Measurements from ENCODE around the gene TULP1.
A peak's percentile ranks its signal among the peaks of the same experiment; 100 is the strongest.

Gene TULP1

GRCh38 chr6:35497571-35498421 lies 14.9 kb downstream of the TULP1 start:
- DNase-seq (ENCODE audit: low read depth, low spot score) = no peak
- Histone ChIP-seq H3K27me3 (ENCODE audit: control insufficient read depth, insufficient read depth, low read length) (no peaks in the 10 kb centered on the region), H3K4me3 (ENCODE audit: low read length) (peak overlapping the region; percentile 48; the same call in 1 of the 2 replicates), H3K27ac (ENCODE audit: low read length) (no peak overlapping the region), H3K4me1 (ENCODE audit: control insufficient read depth, insufficient read depth, low read length) (peaks cover 24% of the 10 kb centered on the region), H3K9me3 (ENCODE audit: control insufficient read depth, insufficient read depth, low read length) (no peaks in the 10 kb centered on the region), H3K36me3 (ENCODE audit: control insufficient read depth, insufficient read depth, low read length) (no peaks in the 10 kb centered on the region)
- no CpG with 5 or more reads among the region's 77 CpGs for WGBS (ENCODE audit: insufficient coverage, insufficient read length)

GRCh38 chr6:35496841-35497570 lies 15.7 kb downstream of the TULP1 start, which contains the start of gene TEAD3:
Gene TEAD3, minus strand, starts transcription at chr6:35497079.
- Histone ChIP-seq H3K9me3 (ENCODE audit: control insufficient read depth, insufficient read depth, low read length) (no peaks in the 10 kb centered on the region), H3K36me3 (ENCODE audit: control insufficient read depth, insufficient read depth, low read length) (no peaks in the 10 kb centered on the region), H3K27ac (ENCODE audit: low read length) (no peak within 1 kb of the TSS), H3K4me1 (ENCODE audit: control insufficient read depth, insufficient read depth, low read length) (peaks cover 30% of the 10 kb centered on the region), H3K27me3 (ENCODE audit: control insufficient read depth, insufficient read depth, low read length) (no peaks in the 10 kb centered on the region), H3K4me3 (ENCODE audit: low read length) (peak within 1 kb of the TSS; percentile 65)
- DNase-seq (ENCODE audit: low read depth, low spot score) = no peak
- WGBS (ENCODE audit: insufficient coverage, insufficient read length) = no CpG with 5 or more reads among the region's 98 CpGs

GRCh38 chr6:35496036-35496840 lies 16.5 kb downstream of the TULP1 start:
- Histone ChIP-seq H3K4me1 (ENCODE audit: control insufficient read depth, insufficient read depth, low read length) (peaks cover 36% of the 10 kb centered on the region), H3K9me3 (ENCODE audit: control insufficient read depth, insufficient read depth, low read length) (no peaks in the 10 kb centered on the region), H3K4me3 (ENCODE audit: low read length) (peak overlapping the region; percentile 65; the same call in 1 of the 2 replicates), H3K36me3 (ENCODE audit: control insufficient read depth, insufficient read depth, low read length) (no peaks in the 10 kb centered on the region), H3K27ac (ENCODE audit: low read length) (no peak overlapping the region), H3K27me3 (ENCODE audit: control insufficient read depth, insufficient read depth, low read length) (no peaks in the 10 kb centered on the region)
- no CpG with 5 or more reads among the region's 63 CpGs for WGBS (ENCODE audit: insufficient coverage, insufficient read length)
- DNase-seq (ENCODE audit: low read depth, low spot score) = no peak

GRCh38 chr6:35495258-35496035 lies 17.2 kb downstream of the TULP1 start:
- H3K36me3 ChIP-seq (ENCODE audit: control insufficient read depth, insufficient read depth, low read length) = no peaks in the 10 kb centered on the region
- peaks cover 40% of the 10 kb centered on the region for H3K4me1 ChIP-seq (ENCODE audit: control insufficient read depth, insufficient read depth, low read length)
- no peaks in the 10 kb centered on the region for H3K27me3 ChIP-seq (ENCODE audit: control insufficient read depth, insufficient read depth, low read length)
- no peaks in the 10 kb centered on the region for H3K9me3 ChIP-seq (ENCODE audit: control insufficient read depth, insufficient read depth, low read length)
- no CpG with 5 or more reads among the region's 9 CpGs for WGBS (ENCODE audit: insufficient coverage, insufficient read length)
- no peak for DNase-seq (ENCODE audit: low read depth, low spot score)
- no peak overlapping the region for H3K27ac ChIP-seq (ENCODE audit: low read length)
- H3K4me3 ChIP-seq (ENCODE audit: low read length) = peak overlapping the region; percentile 65; the same call in 1 of the 2 replicates

GRCh38 chr6:35494161-35494563 lies 18.5 kb downstream of the TULP1 start:
- Histone ChIP-seq H3K27ac (ENCODE audit: low read length) (no peak overlapping the region), H3K4me1 (ENCODE audit: control insufficient read depth, insufficient read depth, low read length) (peaks cover 45% of the 10 kb centered on the region), H3K27me3 (ENCODE audit: control insufficient read depth, insufficient read depth, low read length) (no peaks in the 10 kb centered on the region), H3K9me3 (ENCODE audit: control insufficient read depth, insufficient read depth, low read length) (no peaks in the 10 kb centered on the region), H3K4me3 (ENCODE audit: low read length) (no peak overlapping the region), H3K36me3 (ENCODE audit: control insufficient read depth, insufficient read depth, low read length) (no peaks in the 10 kb centered on the region)
- no CpG with 5 or more reads among the region's 4 CpGs for WGBS (ENCODE audit: insufficient coverage, insufficient read length)
- DNase-seq (ENCODE audit: low read depth, low spot score) = no peak

GRCh38 chr6:35493307-35493983 lies 19.3 kb downstream of the TULP1 start:
- no CpG with 5 or more reads among the region's 28 CpGs for WGBS (ENCODE audit: insufficient coverage, insufficient read length)
- Histone ChIP-seq H3K27me3 (ENCODE audit: control insufficient read depth, insufficient read depth, low read length) (no peaks in the 10 kb centered on the region), H3K4me1 (ENCODE audit: control insufficient read depth, insufficient read depth, low read length) (peaks cover 41% of the 10 kb centered on the region), H3K36me3 (ENCODE audit: control insufficient read depth, insufficient read depth, low read length) (no peaks in the 10 kb centered on the region), H3K9me3 (ENCODE audit: control insufficient read depth, insufficient read depth, low read length) (no peaks in the 10 kb centered on the region), H3K27ac (ENCODE audit: low read length) (no peak overlapping the region), H3K4me3 (ENCODE audit: low read length) (no peak overlapping the region)
- no peak for DNase-seq (ENCODE audit: low read depth, low spot score)

GRCh38 chr6:35492974-35493284 lies 19.8 kb downstream of the TULP1 start:
- WGBS (ENCODE audit: insufficient coverage, insufficient read length) = no CpG with 5 or more reads among the region's 7 CpGs

GRCh38 chr6:35492258-35492973 lies 20.3 kb downstream of the TULP1 start:
- WGBS (ENCODE audit: insufficient coverage, insufficient read length) = no CpG with 5 or more reads among the region's 7 CpGs
- H3K4me1 ChIP-seq (ENCODE audit: control insufficient read depth, insufficient read depth, low read length) = peaks cover 42% of the 10 kb centered on the region
- H3K36me3 ChIP-seq (ENCODE audit: control insufficient read depth, insufficient read depth, low read length) = no peaks in the 10 kb centered on the region
- DNase-seq (ENCODE audit: low read depth, low spot score) = no peak
- H3K27ac ChIP-seq (ENCODE audit: low read length) = no peak overlapping the region
- H3K4me3 ChIP-seq (ENCODE audit: low read length) = no peak overlapping the region
- no peaks in the 10 kb centered on the region for H3K27me3 ChIP-seq (ENCODE audit: control insufficient read depth, insufficient read depth, low read length)
- no peaks in the 10 kb centered on the region for H3K9me3 ChIP-seq (ENCODE audit: control insufficient read depth, insufficient read depth, low read length)

More at GRCh38 chr6:35492974-35493284, 19.8 kb downstream of the TULP1 start:
- H3K27me3 ChIP-seq (ENCODE audit: control insufficient read depth, insufficient read depth, low read length) = no peaks in the 10 kb centered on the region
- no peak for DNase-seq (ENCODE audit: low read depth, low spot score)
- no peaks in the 10 kb centered on the region for H3K36me3 ChIP-seq (ENCODE audit: control insufficient read depth, insufficient read depth, low read length)
- H3K4me1 ChIP-seq (ENCODE audit: control insufficient read depth, insufficient read depth, low read length) = peaks cover 39% of the 10 kb centered on the region
- H3K27ac ChIP-seq (ENCODE audit: low read length) = no peak overlapping the region
- no peaks in the 10 kb centered on the region for H3K9me3 ChIP-seq (ENCODE audit: control insufficient read depth, insufficient read depth, low read length)
- no peak overlapping the region for H3K4me3 ChIP-seq (ENCODE audit: low read length)

GRCh38 chr6:35491558-35492257 lies 21.0 kb downstream of the TULP1 start:
- no peak overlapping the region for H3K27ac ChIP-seq (ENCODE audit: low read length)
- no CpG with 5 or more reads among the region's 5 CpGs for WGBS (ENCODE audit: insufficient coverage, insufficient read length)
- H3K4me1 ChIP-seq (ENCODE audit: control insufficient read depth, insufficient read depth, low read length) = peaks cover 42% of the 10 kb centered on the region
- DNase-seq (ENCODE audit: low read depth, low spot score) = no peak
- H3K27me3 ChIP-seq (ENCODE audit: control insufficient read depth, insufficient read depth, low read length) = no peaks in the 10 kb centered on the region
- H3K36me3 ChIP-seq (ENCODE audit: control insufficient read depth, insufficient read depth, low read length) = no peaks in the 10 kb centered on the region
- no peaks in the 10 kb centered on the region for H3K9me3 ChIP-seq (ENCODE audit: control insufficient read depth, insufficient read depth, low read length)
- H3K4me3 ChIP-seq (ENCODE audit: low read length) = no peak overlapping the region

All from iPS DF 6.9 (cell line).